SK-N-MC (cell line): ENCODE data around the gene DCTN1.
"Not testable (repeated sequence)": the region's sequence is repeated elsewhere in the genome, so short reads cannot be mapped to it uniquely, and the experiment has no call there.

Experiments
- EZH2 ChIP-seq: fragments of 200-600 bp; sonication (generic); IDR thresholded peaks from one replicate; pipeline ENCODE4 v1.6.1; 2017; ENCODE audit warnings: antibody characterized with exemption
- FOXP2 ChIP-seq: optimal IDR thresholded peaks from 2 replicates; pipeline ENCODE3; 2011; ENCODE audit warnings: mild to moderate bottlenecking, moderate library complexity; ENCODE audit not compliant: insufficient read depth; ENCODE audit errors: extremely low read length, control extremely low read depth
- POLR2AphosphoS5 ChIP-seq: IDR thresholded peaks from 2 replicates; pipeline ENCODE4 v1.6.1; 2012; ENCODE audit warnings: mild to moderate bottlenecking, low read depth, low read length, borderline replicate concordance

- not testable (repeated sequence) for TF ChIP-seq POLR2AphosphoS5, EZH2, FOXP2
These were observed 40.5 kb upstream of the DCTN1 start for GRCh38 chr2:74420443-74421103.
